K562 (cell line): ENCODE results near the gene MED16. TPM values are rescaled to one million over a fixed set of nuclear protein-coding genes. Genes with fewer than 3 reads are reported as not detected.
A peak's percentile ranks its signal among the peaks of the same experiment; 100 is the strongest.

ENCODE experiments used
- ATAC-seq: fragments of 200-7000 bp; cut with Tn5 transposase; 3 replicates; pipeline ENCODE4 v1.9.1; 2020; ENCODE audit warnings: moderate library complexity
- BruUV-seq: library from RNA; stranded (reverse); fragments of 400-500 nt; replicated peaks from 2 replicates; lab custom pipeline; 2021; lab: Mats Ljungman, UMichigan
- CTCF ChIA-PET: fragments of 300-600 bp; formaldehyde crosslinking; extraction: SDS; loops from one replicate; lab custom pipeline; 2021; ENCODE audit warnings: low intra/inter-chr PET ratio; lab: Yijun Ruan, JAX
- POLR2A ChIA-PET: fragments of 300-600, 350-650 bp; sonication (Branson Sonifier 250); formaldehyde crosslinking; extraction: SDS; loops from one replicate; lab custom pipeline; 2021; ENCODE audit warnings: antibody characterized with exemption, inconsistent platforms; lab: Yijun Ruan, JAX
- DNase-seq, 4 experiments: peaks; one replicate each; pipeline versions ENCODE4 v3.0.0 to v3.0.0-alpha.2; 2011 to 2018; ENCODE audit warnings: low spot score in 3 of 4, mixed read lengths in 3 of 4; ENCODE audit errors: extremely low read depth in 1 of 4
- FAIRE-seq: peaks from 2 replicates; lab custom pipeline; 2011; peaks lifted over from hg19 to GRCh38; lab: Jason Lieb, UNC
- H2AFZ ChIP-seq: 2 replicates; pipeline ENCODE4 v1.6.0; 2011; ENCODE audit warnings: low read depth, low read length, control low read depth, inconsistent platforms
- H3K27ac ChIP-seq: fragments of 200-600 bp; 3 replicates; pipeline ENCODE4 v1.8.0; 2011; ENCODE audit warnings: low read depth, mild to moderate bottlenecking, control low read depth, inconsistent platforms, low read length, moderate library complexity, mixed read lengths; ENCODE audit errors: extremely low read depth
- H3K27me3 ChIP-seq, 2 experiments: fragments of 300-600 bp in 1 of 2; 2 replicates in 1 of 2; 3 replicates in 1 of 2; pipeline versions ENCODE4 v1.6.0 to v1.8.0; 2011; ENCODE audit warnings: inconsistent platforms in 2 of 2, low read length in 2 of 2, mild to moderate bottlenecking in 1 of 2, mixed read lengths in 1 of 2, moderate library complexity in 1 of 2; ENCODE audit not compliant: control insufficient read depth in 2 of 2, insufficient read depth in 2 of 2
- H3K36me3 ChIP-seq: fragments of 300-600 bp; 3 replicates; pipeline ENCODE4 v1.8.0; 2011; ENCODE audit warnings: mild to moderate bottlenecking, low read length, inconsistent platforms; ENCODE audit not compliant: control insufficient read depth, insufficient read depth
- H3K4me1 ChIP-seq, 2 experiments: fragments of 200-600 bp in 1 of 2; replicated peaks in 1 of 2; 2 replicates in 1 of 2; 3 replicates in 1 of 2; pipeline versions ENCODE4 v1.5.1 to v1.8.0; 2011; ENCODE audit warnings: inconsistent platforms in 2 of 2, low read length in 2 of 2, mild to moderate bottlenecking in 1 of 2, mixed read lengths in 1 of 2, moderate library complexity in 1 of 2; ENCODE audit not compliant: control insufficient read depth in 2 of 2, insufficient read depth in 2 of 2
- H3K4me2 ChIP-seq: 2 replicates; pipeline ENCODE4 v1.6.1; 2011; ENCODE audit warnings: low read length, control low read depth, inconsistent platforms, mixed read lengths; ENCODE audit not compliant: insufficient read depth
- H3K4me3 ChIP-seq: fragments of 200-600 bp; sonication (generic), shearing (Covaris generic); 2 replicates; pipeline ENCODE4 v1.5.1; 2016; ENCODE audit warnings: control low read depth, inconsistent platforms
- H3K79me2 ChIP-seq: fragments of 200-600 bp; 3 replicates; pipeline ENCODE4 v1.8.0; 2011; ENCODE audit warnings: low read length, inconsistent platforms; ENCODE audit not compliant: control insufficient read depth, insufficient read depth
- H3K9ac ChIP-seq, 2 experiments: 2 replicates each; pipeline versions ENCODE4 v1.6.0 to v1.6.1; 2011; ENCODE audit warnings: low read depth in 2 of 2, low read length in 2 of 2, control low read depth in 1 of 2, inconsistent platforms in 1 of 2, mild to moderate bottlenecking in 1 of 2, mixed read lengths in 1 of 2; ENCODE audit not compliant: insufficient read depth in 1 of 2
- H3K9me1 ChIP-seq: one replicate; pipeline ENCODE4 v1.6.0; 2011; ENCODE audit warnings: inconsistent platforms, mild to moderate bottlenecking, low read length, moderate library complexity; ENCODE audit not compliant: control insufficient read depth, insufficient read depth
- H3K9me3 ChIP-seq: replicated peaks from 2 replicates; pipeline ENCODE4 v1.5.1; 2011; ENCODE audit warnings: low read depth, low read length, inconsistent platforms; ENCODE audit not compliant: control insufficient read depth, insufficient read depth
- H4K20me1 ChIP-seq: replicated peaks from 2 replicates; pipeline ENCODE4 v1.6.1; 2011; ENCODE audit warnings: low read length, inconsistent platforms, mixed read lengths; ENCODE audit not compliant: control insufficient read depth, insufficient read depth
- CTCF ChIP-seq, 3 experiments: IDR thresholded peaks in 2 of 3; conservative IDR thresholded peaks in 1 of 3; 2 replicates each; pipeline ENCODE4 v1.5.1; 2011 to 2012; ENCODE audit warnings: low read length in 3 of 3, mild to moderate bottlenecking in 3 of 3, control low read depth in 2 of 3, improper control_type of control experiment in 1 of 3, inconsistent platforms in 1 of 3, low read depth in 1 of 3, mixed read lengths in 1 of 3, moderate library complexity in 1 of 3; ENCODE audit not compliant: insufficient read depth in 2 of 3
- DIDO1 ChIP-seq: fragments of 450-650 bp; IDR thresholded peaks from 2 replicates; pipeline ENCODE4 v1.6.1; 2016; ENCODE audit warnings: low read depth, missing biosample characterization, missing genetic modification characterization
- ESRRA ChIP-seq: fragments of 450-650 bp; IDR thresholded peaks from 2 replicates; pipeline ENCODE4 v1.6.1; 2014; ENCODE audit warnings: low read depth, mild to moderate bottlenecking, moderate library complexity, borderline replicate concordance
- NFXL1 ChIP-seq: fragments of 450-650 bp; formaldehyde crosslinking; IDR thresholded peaks from 2 replicates; pipeline ENCODE4 v1.4.0; 2021; ENCODE audit warnings: mild to moderate bottlenecking
- NONO ChIP-seq, 2 experiments: fragments of 200-400 bp in 1 of 2; fragments of 450-650 bp in 1 of 2; formaldehyde crosslinking in 1 of 2; IDR thresholded peaks; 2 replicates each; pipeline ENCODE4 v1.6.1; 2017; ENCODE audit warnings: low read depth in 2 of 2, mild to moderate bottlenecking in 2 of 2, moderate library complexity in 2 of 2, low read length in 1 of 2
- POLR2A ChIP-seq: fragments of 450-650 bp; conservative IDR thresholded peaks from 2 replicates; pipeline ENCODE4 v1.6.1; 2016
- POLR2G ChIP-seq: fragments of 200-400 bp; formaldehyde crosslinking; IDR thresholded peaks from 2 replicates; pipeline ENCODE4 v1.6.1; 2017; ENCODE audit warnings: low read depth, mild to moderate bottlenecking, antibody characterized with exemption, low read length, moderate library complexity
- RBFOX2 ChIP-seq: fragments of 200-400 bp; formaldehyde crosslinking; IDR thresholded peaks from 2 replicates; pipeline ENCODE4 v1.6.1; 2017; ENCODE audit warnings: low read depth, mild to moderate bottlenecking, low read length, moderate library complexity
- RBM22 ChIP-seq: fragments of 200-400 bp; formaldehyde crosslinking; IDR thresholded peaks from 2 replicates; pipeline ENCODE4 v1.6.1; 2018; ENCODE audit warnings: low read length, low read depth; ENCODE audit not compliant: poor library complexity, severe bottlenecking
- SOX6 ChIP-seq: fragments of 450-650 bp; IDR thresholded peaks from 2 replicates; pipeline ENCODE4 v1.6.1; 2014; ENCODE audit warnings: mild to moderate bottlenecking
- TFAP4 ChIP-seq: sonication (generic); formaldehyde crosslinking; IDR thresholded peaks from 2 replicates; pipeline ENCODE4 v1.8.0; 2022; ENCODE audit warnings: missing genetic modification reagents, mild to moderate bottlenecking, moderate library complexity, borderline replicate concordance
- XRCC5 ChIP-seq: fragments of 200-400 bp; formaldehyde crosslinking; IDR thresholded peaks from 2 replicates; pipeline ENCODE4 v1.6.1; 2017; ENCODE audit warnings: low read depth, mild to moderate bottlenecking, low read length
- ZBTB33 ChIP-seq: sonication (generic); formaldehyde crosslinking; IDR thresholded peaks from 2 replicates; pipeline ENCODE4 v1.8.1; 2023; ENCODE audit warnings: mild to moderate bottlenecking, missing genetic modification reagents
- ZNF57 ChIP-seq: fragments of 450-650 bp; formaldehyde crosslinking; IDR thresholded peaks from 2 replicates; pipeline ENCODE4 v1.4.0; 2020; ENCODE audit warnings: mild to moderate bottlenecking, moderate library complexity
- WGBS: fragments of 100-300 bp; shearing (Covaris generic); methylation state at CpG from one replicate; pipeline ENCODE4 v1.1.6; 2016; ENCODE audit warnings: low coverage, mixed read lengths; ENCODE audit not compliant: insufficient coverage; ENCODE audit errors: missing lambda C conversion rate; 5-methylcytosine and 5-hydroxymethylcytosine counted together
- in situ Hi-C: fragments of 300-500 bp; cut with MboI; formaldehyde crosslinking; loops from 4 replicates; pipeline ENCODE4 v1.15.0; 2018; ENCODE audit warnings: inconsistent platforms, mixed read lengths
- intact Hi-C: fragments of 100-400 bp; cut with micrococcal nuclease; formaldehyde crosslinking; loops from 2 replicates; pipeline ENCODE4 v1.14.2; 2022
- polyA plus RNA-seq, 8 experiments: library from polyadenylated mRNA; depleted of rRNA in 4 of 8; stranded (reverse) in 5 of 8; unstranded in 3 of 8; fragments of >200 nt; fragmentation: Nextera tagmentation in 2 of 8; fragmentation: Illumina TruSeq in 1 of 8; extraction: Ambion mirVana in 2 of 8; extraction: Trizol in 1 of 8; gene quantifications; 2 replicates each; pipeline versions ENCODE4 v1.2.1 to v1.2.3, GENCODE V29; 2011 to 2014; ENCODE audit warnings: inconsistent platforms in 1 of 8, missing spikeins in 1 of 8
- total RNA-seq, 7 experiments: library from RNA; depleted of rRNA in 6 of 7; stranded (reverse); fragments of >200 nt in 6 of 7; fragmentation: Illumina TruSeq in 2 of 7; extraction: Trizol in 2 of 7; gene quantifications; 2 replicates each; pipeline versions ENCODE4 v1.2.1 to v1.2.3, GENCODE V29; 2011 to 2021; ENCODE audit warnings: low replicate concordance in 1 of 7

Gene MED16
- total and polyA plus RNA-seq, 9 of the 15 experiments (the other 6 are each of a cell fraction or from before 2014, with no cell fraction given) = 0.89 to 59.9 (median 8.6) TPM

DNA sequence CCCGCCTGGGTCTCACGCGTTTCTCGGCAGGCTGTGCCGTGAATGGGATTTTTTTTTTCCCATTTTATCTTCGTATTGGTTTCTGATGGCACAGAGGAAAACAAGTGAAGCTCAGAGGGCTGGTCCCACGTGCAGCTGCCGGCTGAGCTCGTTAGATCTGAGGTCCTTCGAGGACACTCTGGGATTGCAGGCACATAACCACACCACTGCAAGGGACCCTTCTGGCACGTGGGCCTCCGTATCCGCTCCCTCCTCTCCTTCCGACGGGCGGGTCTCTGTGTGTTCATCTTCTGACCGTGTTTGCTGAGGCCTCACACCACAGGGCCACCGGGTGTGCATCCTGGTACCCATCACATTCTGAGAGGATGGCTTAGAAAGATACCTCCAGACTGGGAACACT lies 16.9 kb downstream of the MED16 start (continued):
- no peak for TF ChIP-seq NONO (IDR thresholded peaks at IDR 0.05; ENCODE audit: low read depth in 2 of 2, low read length in 1 of 2)
- TF ChIP-seq XRCC5 = no peak
- TF ChIP-seq ESRRA = no peak

- FAIRE-seq = no peak
- H3K27ac ChIP-seq = no peak overlapping the region
- CTCF ChIA-PET = no interaction called here
- H4K20me1 ChIP-seq = no peaks in the 10 kb centered on the region; the same call in 1 of the 2 replicates
- BruUV-seq = no TSS peak
- no peak overlapping the region for H3K4me3 ChIP-seq
- no peak for ATAC-seq
- in situ Hi-C loops (no loop called here), intact Hi-C loops (no loop called here)
- peak in 1 of 4 experiments; percentile 36 for DNase-seq
- H2AFZ ChIP-seq = no peak overlapping the region
- WGBS = 91% methylated on average over 28 of the region's 28 CpGs
- peaks cover 57% of the 10 kb centered on the region; the same call in 2 of the 3 replicates for H3K36me3 ChIP-seq
- POLR2A ChIA-PET = interaction anchor here (0.6 kb wide), 2 partner anchors 19 to 86 kb away, joined by 3 to 4 read pairs; no protein-coding TSS in a partner anchor
- H3K27me3 ChIP-seq = no peaks in the 10 kb centered on the region
- no peak overlapping the region for H3K4me2 ChIP-seq
- H3K4me1 ChIP-seq = peaks cover 10 to 55% of the 10 kb centered on the region in 2 experiments
- H3K9me3 ChIP-seq = no peaks in the 10 kb centered on the region
- H3K9me1 ChIP-seq = no peaks in the 10 kb centered on the region
- H3K9ac ChIP-seq = peak overlapping the region in 1 of 2 experiments; percentile 28; a peak in 1 of 4 replicates
- TF ChIP-seq RBFOX2 = peak; percentile 9; the same call in 1 of the 2 replicates
- TF ChIP-seq POLR2A = peak; percentile 43; the same call in 1 of the 2 replicates
- no peak for TF ChIP-seq DIDO1 (tag)
- TF ChIP-seq POLR2G = peak; percentile 55
- no peak for TF ChIP-seq SOX6
- TF ChIP-seq RBM22 = peak; percentile 56
- 0 out of 2 replicates have a peak, but pooled peaks have one; percentile 50 for TF ChIP-seq ZBTB33 (CRISPR knock-in tag)
- no peak for TF ChIP-seq ZNF57 (CRISPR knock-in tag)
- peak in 1 of 3 experiments; percentile 49; a peak in 2 of 6 replicates for TF ChIP-seq CTCF (IDR thresholded peaks at IDR 0.05 in 2 of 3, conservative IDR thresholded peaks at IDR 0.05 in 1 of 3; ENCODE audit: insufficient read depth in 2 of 3, low read depth in 1 of 3, low read length in 3 of 3)
- peak; percentile 17; the same call in 1 of the 2 replicates for TF ChIP-seq TFAP4 (CRISPR knock-in tag)
- TF ChIP-seq NFXL1 (CRISPR knock-in tag) = no peak
- H3K79me2 ChIP-seq = no peaks in the 10 kb centered on the region
Measured at GRCh38 chr19:875265-875879, 17.6 kb downstream of the MED16 start.
